PC-3 (cell line): ENCODE measurements around the gene ZNF22. TPM values are rescaled to one million over a fixed set of nuclear protein-coding genes. Genes with fewer than 3 reads are reported as not detected.

Source experiments
- ATAC-seq: fragments of 200-7000 bp; cut with Tn5 transposase; 2 replicates; pipeline ENCODE4 v1.9.1; 2020; ENCODE audit warnings: mild to moderate bottlenecking, moderate library complexity
- BruUV-seq: library from RNA; stranded (reverse); fragments of 400-500 nt; replicated peaks from 2 replicates; lab custom pipeline; 2021; lab: Mats Ljungman, UMichigan
- CTCF ChIA-PET: fragments of 300-600 bp; sonication (Branson Sonifier 250); formaldehyde crosslinking; loops from one replicate; lab custom pipeline; 2022; ENCODE audit warnings: antibody characterized with exemption; lab: Charles Lee
- POLR2A ChIA-PET: fragments of 300-600 bp; sonication (Branson Sonifier 250); formaldehyde crosslinking; loops from one replicate; lab custom pipeline; 2022; ENCODE audit warnings: antibody characterized with exemption; ENCODE audit not compliant: unreplicated experiment; lab: Charles Lee
- DNase-seq: peaks from one replicate; pipeline ENCODE4 v3.0.0-alpha.2; 2015
- H2AFZ ChIP-seq: fragments of 300-600 bp; sonication (generic); 2 replicates; pipeline ENCODE4 v1.6.0; 2016; ENCODE audit warnings: antibody characterized with exemption, low read length
- H3F3A ChIP-seq: fragments of 300-600 bp; sonication (generic); one replicate; pipeline ENCODE4 v1.6.0; 2017; ENCODE audit warnings: antibody characterized with exemption, low read length, control low read depth, mild to moderate bottlenecking; ENCODE audit not compliant: unreplicated experiment
- H3K27ac ChIP-seq: fragments of 300-600 bp; sonication (generic); 2 replicates; pipeline ENCODE4 v1.5.1; 2016; ENCODE audit warnings: mild to moderate bottlenecking, low read length
- H3K27me3 ChIP-seq: fragments of 300-600 bp; sonication (generic); 2 replicates; pipeline ENCODE4 v1.6.1; 2016; ENCODE audit warnings: low read length, mixed read lengths
- H3K36me3 ChIP-seq: fragments of 300-600 bp; sonication (generic); 2 replicates; pipeline ENCODE4 v1.6.1; 2016; ENCODE audit warnings: low read depth, mixed run types, low read length, mixed read lengths
- H3K4me1 ChIP-seq: fragments of 300-600 bp; sonication (generic); 2 replicates; pipeline ENCODE4 v1.5.1; 2016; ENCODE audit warnings: low read length; ENCODE audit not compliant: insufficient read depth
- H3K4me2 ChIP-seq: fragments of 300-600 bp; sonication (generic); 2 replicates; pipeline ENCODE4 v1.6.0; 2016; ENCODE audit warnings: low read length
- H3K4me3 ChIP-seq: fragments of 300-600 bp; sonication (generic); 2 replicates; pipeline ENCODE4 v1.5.1; 2016; ENCODE audit warnings: mild to moderate bottlenecking, low read length, mixed read lengths
- H3K79me2 ChIP-seq: fragments of 300-600 bp; sonication (generic); 2 replicates; pipeline ENCODE4 v1.6.1; 2017; ENCODE audit warnings: low read length, mixed read lengths
- H3K9ac ChIP-seq: fragments of 300-600 bp; sonication (generic); 2 replicates; pipeline ENCODE4 v1.6.0; 2016; ENCODE audit warnings: mild to moderate bottlenecking, low read length
- H3K9me2 ChIP-seq: fragments of 300-600 bp; sonication (generic); replicated peaks from 2 replicates; pipeline ENCODE4 v1.6.1; 2016; ENCODE audit warnings: mixed run types, low read length, mixed read lengths
- H3K9me3 ChIP-seq: fragments of 300-600 bp; sonication (generic); 2 replicates; pipeline ENCODE4 v1.6.1; 2016; ENCODE audit warnings: low read length, mixed read lengths
- H4K20me1 ChIP-seq: fragments of 300-600 bp; sonication (generic); 2 replicates; pipeline ENCODE4 v1.6.1; 2016; ENCODE audit warnings: low read length, mixed read lengths
- EZH2 ChIP-seq: fragments of 300-600 bp; sonication (generic); IDR thresholded peaks from one replicate; pipeline ENCODE4 v1.6.1; 2017; ENCODE audit warnings: antibody characterized with exemption, mild to moderate bottlenecking, low read length; ENCODE audit not compliant: unreplicated experiment
- EZH2phosphoT487 ChIP-seq: fragments of 300-600 bp; sonication (generic); IDR thresholded peaks from 2 replicates; pipeline ENCODE4 v1.6.1; 2018; ENCODE audit warnings: mild to moderate bottlenecking, antibody characterized with exemption, low read length, borderline replicate concordance
- intact Hi-C: fragments of 100-400 bp; cut with micrococcal nuclease; formaldehyde crosslinking; loops from 2 replicates; pipeline ENCODE4 v1.9.0; 2023
- total RNA-seq: library from RNA; depleted of rRNA; stranded (reverse); fragments of >200 nt; gene quantifications from 2 replicates; pipeline ENCODE4 v1.2.3, GENCODE V29; 2014
- TF ChIP-seq, protein P1 (sequence below): fragments of 300-600 bp; sonication (generic); conservative IDR thresholded peaks from 2 replicates; pipeline ENCODE4 v1.5.1; 2017; ENCODE audit warnings: antibody characterized with exemption, low read depth, mild to moderate bottlenecking, low read length

The ZNF22 gene
- total RNA-seq, 1 experiment from 2014 or later = 24.8 TPM

DNA sequence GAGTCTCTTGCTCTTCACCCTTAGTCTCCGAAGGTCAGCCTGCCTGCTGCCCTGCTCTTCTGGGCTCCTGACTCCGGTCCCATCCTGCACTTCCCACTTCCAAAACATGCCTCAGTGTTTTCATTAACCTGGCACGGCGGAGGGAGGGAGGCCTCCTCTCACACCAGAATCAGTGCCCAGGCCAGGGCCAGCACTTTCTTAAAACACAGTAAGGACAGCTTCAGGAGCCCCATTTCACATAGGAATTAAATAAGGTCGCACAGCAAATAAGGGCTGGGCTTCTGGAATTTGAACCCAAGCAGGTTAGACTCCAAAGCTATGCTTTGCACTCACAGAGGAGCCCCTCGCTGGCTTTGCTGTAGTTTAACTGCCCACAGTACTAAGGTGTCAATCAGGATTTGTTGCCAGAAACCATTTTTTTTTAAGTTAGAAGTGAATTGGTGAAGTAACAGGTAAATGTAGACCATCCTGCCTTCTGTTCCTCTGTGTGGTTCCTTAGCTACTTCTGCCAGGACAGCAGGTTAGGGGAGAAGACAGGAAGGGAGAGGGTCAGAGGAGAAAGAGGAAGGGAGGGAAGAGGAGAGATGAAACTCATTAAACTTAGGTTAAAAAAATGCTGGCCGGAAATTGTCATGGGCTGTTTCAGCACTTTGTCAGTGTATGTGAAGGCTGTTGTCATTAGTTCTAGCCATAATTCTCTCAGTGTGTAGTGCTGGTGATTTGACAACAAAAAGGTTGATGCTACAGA, 40.1 kb upstream of the ZNF22 start:
- Histone ChIP-seq H3K4me2 (peak overlapping the region; percentile 97), H3K36me3 (no peaks in the 10 kb centered on the region), H4K20me1 (no peaks in the 10 kb centered on the region), H3K9me2 (no peaks in the 10 kb centered on the region), H3K9me3 (no peaks in the 10 kb centered on the region), H3F3A (no peaks in the 10 kb centered on the region), H3K9ac (no peak overlapping the region), H3K79me2 (peaks cover 15% of the 10 kb centered on the region), H3K27me3 (no peaks in the 10 kb centered on the region), H2AFZ (no peak overlapping the region), H3K27ac (no peak overlapping the region), H3K4me1 (peaks cover 19% of the 10 kb centered on the region), H3K4me3 (peak overlapping the region; percentile 80; the same call in 1 of the 2 replicates)
- CTCF ChIA-PET = interaction anchor here (0.6 kb wide), 1 partner anchor 83 kb away, joined by 4 read pairs; no protein-coding TSS in a partner anchor
- intact Hi-C loops = no loop called here
- ATAC-seq = no peak
- POLR2A ChIA-PET = no interaction called here
- DNase-seq = no peak
- TSS peak; percentile 52 for BruUV-seq
- TF ChIP-seq EZH2 (no peak), EZH2phosphoT487 (no peak)
- TF ChIP-seq, protein P1, sequence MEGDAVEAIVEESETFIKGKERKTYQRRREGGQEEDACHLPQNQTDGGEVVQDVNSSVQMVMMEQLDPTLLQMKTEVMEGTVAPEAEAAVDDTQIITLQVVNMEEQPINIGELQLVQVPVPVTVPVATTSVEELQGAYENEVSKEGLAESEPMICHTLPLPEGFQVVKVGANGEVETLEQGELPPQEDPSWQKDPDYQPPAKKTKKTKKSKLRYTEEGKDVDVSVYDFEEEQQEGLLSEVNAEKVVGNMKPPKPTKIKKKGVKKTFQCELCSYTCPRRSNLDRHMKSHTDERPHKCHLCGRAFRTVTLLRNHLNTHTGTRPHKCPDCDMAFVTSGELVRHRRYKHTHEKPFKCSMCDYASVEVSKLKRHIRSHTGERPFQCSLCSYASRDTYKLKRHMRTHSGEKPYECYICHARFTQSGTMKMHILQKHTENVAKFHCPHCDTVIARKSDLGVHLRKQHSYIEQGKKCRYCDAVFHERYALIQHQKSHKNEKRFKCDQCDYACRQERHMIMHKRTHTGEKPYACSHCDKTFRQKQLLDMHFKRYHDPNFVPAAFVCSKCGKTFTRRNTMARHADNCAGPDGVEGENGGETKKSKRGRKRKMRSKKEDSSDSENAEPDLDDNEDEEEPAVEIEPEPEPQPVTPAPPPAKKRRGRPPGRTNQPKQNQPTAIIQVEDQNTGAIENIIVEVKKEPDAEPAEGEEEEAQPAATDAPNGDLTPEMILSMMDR = no peak

DNA sequence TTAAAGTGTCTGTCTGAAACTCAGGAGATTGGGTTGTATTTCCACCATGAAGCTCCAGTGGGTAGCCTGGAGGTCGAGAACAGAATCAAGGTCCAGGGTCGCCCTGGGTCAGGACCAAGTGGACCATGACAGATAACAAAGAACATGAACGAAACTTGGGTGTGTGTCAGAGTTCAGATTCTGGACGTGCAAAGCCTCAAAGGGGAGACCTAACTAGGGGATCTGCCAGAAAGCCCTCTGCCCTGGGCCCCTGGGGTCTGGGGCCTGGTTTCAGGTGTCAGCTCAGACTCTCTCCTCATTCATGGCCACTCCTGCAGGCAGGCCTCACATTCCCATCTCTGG, 39.5 kb upstream of the ZNF22 start:
- ChIA-PET CTCF (interaction anchor here (0.6 kb wide), 1 partner anchor 84 kb away, joined by 4 read pairs; no protein-coding TSS in a partner anchor), POLR2A (no interaction called here)
- H4K20me1 ChIP-seq = no peaks in the 10 kb centered on the region
- no peak overlapping the region for H3K4me2 ChIP-seq
- no peak overlapping the region for H3K27ac ChIP-seq
- no peaks in the 10 kb centered on the region for H3F3A ChIP-seq
- peaks cover 19% of the 10 kb centered on the region for H3K4me1 ChIP-seq
- no peak for TF ChIP-seq EZH2phosphoT487
- TF ChIP-seq, protein P1 = no peak
- no peak for TF ChIP-seq EZH2
- peaks cover 15% of the 10 kb centered on the region for H3K79me2 ChIP-seq
- H3K36me3 ChIP-seq = no peaks in the 10 kb centered on the region
- no peak overlapping the region for H3K4me3 ChIP-seq
- no peak overlapping the region for H2AFZ ChIP-seq
- intact Hi-C loops = no loop called here
- H3K9me2 ChIP-seq = no peaks in the 10 kb centered on the region
- H3K9me3 ChIP-seq = no peaks in the 10 kb centered on the region
- ATAC-seq (no peak), DNase-seq (no peak)
- H3K9ac ChIP-seq = no peak overlapping the region
- BruUV-seq = no TSS peak
- no peaks in the 10 kb centered on the region for H3K27me3 ChIP-seq
